Hematopoietic multipotent progenitor cell treated with erythropoietin and hydrocortisone succinate and interleukin-3 and kit ligand, for 8 days (in vitro differentiated cells): ENCODE data around the gene CBL.

Experiments
- DNase-seq: peaks from one replicate; pipeline ENCODE4 v3.0.0-alpha.2; 2015

The CBL gene

GRCh38 chr11:119335091-119335654 is 129.0 kb downstream of the CBL start:
- DNase-seq, result no peak

DNA sequence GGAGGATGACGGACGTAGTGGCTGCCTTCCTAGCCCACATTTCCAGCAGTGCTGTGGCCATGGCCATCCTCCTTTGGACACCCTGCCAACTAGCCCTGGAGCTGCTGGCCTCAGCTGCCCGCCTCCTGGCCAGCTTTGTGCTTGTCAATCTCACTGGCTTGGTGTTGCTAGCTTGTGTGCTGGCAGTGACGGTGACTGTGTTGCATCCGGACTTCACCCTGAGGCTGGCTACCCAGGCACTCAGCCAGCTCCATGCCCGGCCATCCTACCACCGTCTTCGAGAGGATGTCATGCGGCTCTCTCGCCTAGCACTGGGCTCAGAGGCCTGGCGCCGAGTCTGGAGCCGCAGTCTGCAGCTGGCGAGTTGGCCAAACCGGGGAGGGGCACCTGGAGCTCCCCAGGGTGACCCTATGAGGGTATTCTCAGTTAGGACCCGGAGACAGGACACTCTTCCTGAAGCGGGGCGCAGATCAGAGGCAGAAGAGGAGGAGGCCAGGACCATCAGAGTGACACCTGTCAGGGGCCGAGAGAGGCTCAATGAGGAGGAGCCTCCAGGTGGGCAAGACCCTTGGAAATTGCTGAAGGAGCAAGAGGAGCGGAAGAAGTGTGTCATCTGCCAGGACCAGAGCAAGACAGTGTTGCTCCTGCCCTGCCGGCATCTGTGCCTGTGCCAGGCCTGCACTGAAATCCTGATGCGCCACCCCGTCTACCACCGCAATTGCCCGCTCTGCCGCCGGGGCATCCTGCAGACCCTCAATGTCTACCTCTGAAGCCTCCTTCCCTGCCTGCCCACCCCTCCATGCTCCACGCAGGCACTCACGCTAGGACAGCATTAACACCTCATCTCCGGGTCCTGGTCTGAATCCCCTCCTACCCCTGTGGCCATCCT is 129.8 kb downstream of the CBL start:
- no peak for DNase-seq

- DNase-seq, result no peak
These were observed 130.8 kb downstream of the CBL start for GRCh38 chr11:119336744-119337469.

- no peak for DNase-seq
These were observed 131.6 kb downstream of the CBL start for GRCh38 chr11:119337581-119338317.

DNA sequence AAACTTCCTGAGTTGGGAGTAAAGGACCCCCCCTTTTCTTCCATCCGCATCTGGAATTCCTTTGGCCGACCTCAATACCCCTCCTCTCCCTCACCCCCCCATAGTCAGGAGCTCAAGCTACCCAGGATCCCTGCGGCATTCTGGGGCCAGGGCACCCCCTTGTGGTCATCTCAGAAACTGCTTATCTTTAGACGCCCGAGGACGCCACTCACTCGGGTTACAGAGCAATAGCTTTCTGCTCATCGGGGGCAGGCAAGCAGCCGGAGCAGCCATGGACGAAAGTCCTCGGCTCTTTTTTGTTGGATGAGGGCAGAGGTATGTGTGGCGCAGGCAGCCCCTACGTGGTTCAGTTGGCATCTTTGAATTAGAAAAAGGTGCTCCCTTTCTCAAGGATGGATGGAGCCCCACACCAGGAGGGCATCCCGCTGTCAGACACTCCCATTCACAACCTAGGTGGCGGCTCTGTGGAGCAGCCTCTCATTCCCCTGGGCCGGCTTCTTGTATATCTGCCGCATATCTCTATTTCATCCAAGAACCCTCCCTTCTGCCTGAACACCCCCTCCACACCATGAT is 132.3 kb downstream of the CBL start:
- peak; percentile 77 for DNase-seq

DNA sequence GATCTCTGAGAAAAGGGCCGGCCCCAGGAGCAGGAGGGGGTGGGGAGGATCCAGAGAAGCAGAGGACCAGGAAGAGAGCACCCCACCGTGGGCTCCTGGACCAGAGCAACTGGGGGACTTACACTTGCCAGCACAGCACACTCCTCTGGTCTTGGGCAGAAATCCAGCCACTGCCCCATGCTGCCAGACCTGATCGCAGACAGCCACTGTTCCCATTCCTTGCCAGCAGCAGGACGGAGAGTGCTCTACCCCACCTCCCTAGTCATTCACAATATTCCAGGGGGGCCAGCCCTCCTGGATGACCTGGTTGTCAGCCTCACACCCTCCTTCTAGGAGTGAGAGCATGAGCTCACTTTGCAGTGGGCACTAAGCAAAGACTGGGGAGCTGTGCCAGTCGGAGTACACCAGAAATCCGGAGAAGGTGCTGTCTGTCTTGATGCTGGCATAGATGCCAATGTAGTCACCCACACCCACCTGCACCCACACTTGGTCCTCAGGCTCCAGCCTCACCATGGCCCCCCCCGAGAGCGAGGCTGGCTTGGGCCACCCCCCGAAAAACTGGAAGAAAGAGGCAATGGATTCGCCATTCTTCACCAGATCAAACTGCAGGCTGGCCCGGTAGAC is 132.9 kb downstream of the CBL start:
- no peak for DNase-seq

DNA sequence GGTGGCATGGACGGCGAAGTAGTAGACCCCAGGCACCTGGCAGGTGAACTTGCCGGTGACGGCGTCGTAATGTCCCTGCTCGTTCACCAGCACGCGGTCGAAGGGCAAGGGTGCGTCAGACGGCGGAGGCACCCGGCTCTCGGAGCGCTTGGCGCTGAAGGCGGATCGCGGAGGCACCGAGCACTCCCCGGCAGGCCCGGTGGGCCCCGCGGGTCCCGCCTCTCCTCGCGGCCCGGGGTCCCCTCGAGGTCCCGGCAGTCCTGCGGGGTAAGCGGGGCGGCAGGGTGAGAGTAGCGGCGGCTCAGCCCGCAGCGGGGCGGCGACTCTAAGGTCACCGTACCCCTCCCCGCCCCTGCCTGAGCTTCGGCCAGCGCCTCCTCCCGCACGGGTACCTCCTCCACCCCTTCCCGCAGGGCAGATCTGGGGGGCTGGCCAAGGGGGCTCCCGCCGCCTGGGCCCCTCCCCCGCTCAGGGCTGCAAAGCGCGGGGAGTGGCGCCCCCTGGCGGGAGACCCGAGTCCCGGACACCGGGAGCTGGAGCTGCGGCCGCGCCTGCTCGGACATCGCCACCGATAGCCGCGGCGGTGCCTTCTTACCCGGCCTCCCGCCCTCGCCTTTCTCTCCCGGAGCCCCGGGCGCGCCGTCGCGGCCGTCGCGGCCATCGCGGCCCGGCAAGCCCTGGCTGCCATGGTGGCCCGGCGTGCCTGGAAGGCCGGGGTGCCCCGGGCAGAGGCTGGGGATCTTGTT is 133.6 kb downstream of the CBL start:
- no peak for DNase-seq

DNA sequence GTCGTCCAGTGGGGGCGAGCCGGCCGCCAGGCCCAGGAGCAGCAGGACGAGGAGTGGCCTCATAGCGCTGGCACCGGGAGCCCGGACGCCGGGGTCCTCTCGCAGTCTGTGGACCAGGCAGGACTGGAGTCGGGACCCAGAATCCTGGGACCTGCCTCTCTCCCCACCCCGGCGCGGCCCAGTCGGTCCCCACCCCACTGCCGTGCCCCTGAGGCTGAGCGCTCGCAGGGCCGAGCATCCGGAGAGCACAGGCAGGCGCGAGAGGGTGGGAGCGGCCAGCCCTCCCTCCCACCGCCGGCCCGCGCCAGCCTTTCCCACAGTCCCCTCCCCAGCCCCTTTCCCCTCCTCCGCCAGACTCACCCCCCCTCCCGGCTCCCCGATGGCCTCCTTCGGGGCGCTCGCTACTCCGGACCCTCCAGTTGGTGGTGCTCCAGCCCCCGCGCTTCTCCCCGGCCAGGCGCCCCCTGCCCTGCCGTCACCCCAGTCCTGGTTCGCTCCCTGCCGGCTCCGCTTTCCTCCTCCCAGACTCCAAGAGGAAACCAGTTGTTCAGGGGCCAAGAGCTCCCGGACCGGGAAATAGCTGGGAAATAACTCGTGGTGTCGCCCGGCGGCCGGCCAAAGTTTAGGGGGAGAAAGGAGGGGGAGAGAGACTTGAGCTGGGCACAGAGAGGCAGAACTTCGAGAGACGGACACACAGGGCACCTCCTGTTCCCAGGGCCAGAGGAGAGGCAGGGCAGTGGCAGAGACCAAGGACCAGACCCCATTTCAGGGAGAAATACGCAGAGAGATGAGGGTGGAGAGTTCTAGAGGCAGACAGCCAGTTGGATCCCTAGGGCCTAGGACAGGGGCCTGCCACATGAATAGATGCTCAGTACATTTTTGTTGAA is 134.4 kb downstream of the CBL start, which contains the start of gene C1QTNF5:
Gene C1QTNF5, minus strand, starts transcription at position 549 of the 887 bp plus-strand sequence. Its CDS starts 486 bp downstream, at position 63.
- DNase-seq, result no peak

- DNase-seq, result no peak
These were observed 135.3 kb downstream of the CBL start for GRCh38 chr11:119341222-119342022.

DNA sequence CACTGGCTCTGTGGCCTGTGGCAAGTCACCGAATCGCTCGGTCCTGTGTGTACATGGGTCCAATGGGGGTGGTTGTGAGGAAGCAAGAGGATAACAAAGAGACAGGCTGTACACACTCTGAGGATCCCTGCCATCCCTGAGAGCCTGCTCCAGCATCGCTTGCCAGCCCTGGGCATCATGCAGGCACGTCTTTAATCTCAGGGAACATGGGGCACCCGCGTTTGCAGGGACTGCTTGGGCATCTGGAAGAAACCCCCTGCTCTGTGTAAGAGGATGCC is 135.8 kb downstream of the CBL start:
- DNase-seq, result no peak

DNA sequence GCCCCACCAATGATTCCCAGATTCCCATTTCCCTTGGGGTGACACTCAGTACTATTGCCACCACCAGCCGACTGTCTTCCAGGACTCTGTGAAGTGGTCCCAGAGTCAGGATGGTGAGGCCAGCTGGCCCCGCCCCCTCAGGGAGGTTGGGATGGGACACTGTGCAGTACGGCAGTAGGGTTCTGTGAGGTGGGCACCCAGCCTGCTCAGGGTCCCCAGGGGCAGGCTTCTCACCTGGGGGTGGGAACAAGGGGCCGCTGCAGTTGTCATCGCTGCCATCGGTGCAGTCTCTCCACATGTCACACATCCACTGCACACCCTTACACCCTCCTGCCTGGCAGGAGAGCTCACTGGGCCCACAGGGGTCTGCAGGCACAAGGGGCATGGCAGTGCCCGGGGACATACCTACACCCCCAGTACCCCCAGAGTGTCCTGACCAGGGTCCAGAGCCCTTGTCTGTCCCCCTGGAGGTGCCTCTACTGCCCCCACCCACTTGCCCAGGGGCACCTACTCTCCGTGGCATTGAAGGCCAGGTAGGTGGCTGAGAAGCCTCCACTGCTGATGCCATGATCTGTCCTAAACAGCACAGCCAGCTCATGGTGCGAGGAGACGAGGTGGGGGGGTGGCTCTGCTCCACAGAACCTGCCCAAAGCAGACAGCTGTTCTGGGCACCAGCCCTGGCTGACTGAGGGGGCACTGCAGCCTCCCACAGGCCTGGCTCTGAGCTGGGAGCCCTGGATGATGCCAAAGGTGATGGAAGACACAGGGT is 136.4 kb downstream of the CBL start:
- DNase-seq, result no peak

DNA sequence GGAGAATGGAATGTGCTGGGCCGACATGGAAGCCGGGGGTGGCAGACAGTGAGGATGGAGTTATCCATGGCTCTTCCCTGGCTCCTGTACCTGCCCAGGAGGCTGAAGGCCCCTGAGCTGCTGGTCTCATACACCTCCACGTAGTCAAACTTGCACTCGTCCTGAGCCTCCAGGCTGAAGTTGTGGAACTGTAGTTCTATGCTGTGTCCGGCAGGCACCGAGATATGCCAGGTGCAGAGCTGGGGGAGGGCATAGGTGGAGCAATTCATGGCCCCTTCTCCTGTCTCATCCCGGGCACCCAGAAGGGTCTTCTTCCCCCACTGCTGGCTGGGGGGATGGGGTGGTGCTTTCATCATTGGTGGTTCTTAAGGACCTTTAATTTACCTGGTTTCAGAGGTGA is 137.6 kb downstream of the CBL start:
- DNase-seq, result no peak

DNA sequence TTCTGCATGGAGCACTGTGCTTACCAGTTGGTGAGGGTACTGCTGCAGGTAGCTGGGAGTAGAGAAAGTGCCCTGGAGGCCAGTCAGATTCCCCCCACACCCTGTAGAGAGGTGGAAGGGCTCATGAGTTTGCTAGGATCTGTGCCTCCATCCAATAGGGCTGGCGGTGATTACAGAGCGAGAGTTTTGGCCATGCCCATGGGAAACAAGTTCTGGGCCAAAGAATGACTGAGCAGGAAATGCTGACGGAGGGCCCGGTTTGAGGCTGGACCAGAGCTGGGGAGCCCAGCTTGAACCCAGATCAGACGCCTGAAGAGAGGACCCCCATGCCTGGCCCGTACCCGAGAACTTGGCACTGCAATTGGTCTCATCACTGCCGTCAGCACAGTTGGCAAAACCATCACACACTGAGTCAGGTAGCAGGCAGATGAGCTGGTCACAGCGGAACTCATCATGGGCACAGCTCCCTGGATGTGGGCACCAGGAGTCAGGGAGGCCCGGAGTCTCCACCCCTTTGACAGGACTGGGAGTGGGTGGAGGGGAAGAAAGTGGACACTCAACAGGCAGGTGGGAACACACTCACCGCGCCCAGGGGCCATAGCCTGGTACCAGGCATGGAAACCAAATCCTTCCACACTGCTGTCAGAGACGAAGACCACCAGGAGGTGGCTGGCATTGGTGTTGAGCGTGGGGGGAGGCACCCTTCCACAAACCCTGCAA is 138.3 kb downstream of the CBL start:
- no peak for DNase-seq

GRCh38 chr11:119345685-119346084 is 139.5 kb downstream of the CBL start:
- no peak for DNase-seq

- DNase-seq, result no peak
These were observed 140.5 kb downstream of the CBL start, which contains the start of gene MFRP for GRCh38 chr11:119346605-119347004. Gene MFRP (minus strand): TSS chr11:119346705. CDS start chr11:119346513, 192 bp downstream.

GRCh38 chr11:119347242-119347641 is 141.1 kb downstream of the CBL start:
- DNase-seq, result no peak

GRCh38 chr11:119347940-119348605 is 141.9 kb downstream of the CBL start:
- no peak for DNase-seq

DNA sequence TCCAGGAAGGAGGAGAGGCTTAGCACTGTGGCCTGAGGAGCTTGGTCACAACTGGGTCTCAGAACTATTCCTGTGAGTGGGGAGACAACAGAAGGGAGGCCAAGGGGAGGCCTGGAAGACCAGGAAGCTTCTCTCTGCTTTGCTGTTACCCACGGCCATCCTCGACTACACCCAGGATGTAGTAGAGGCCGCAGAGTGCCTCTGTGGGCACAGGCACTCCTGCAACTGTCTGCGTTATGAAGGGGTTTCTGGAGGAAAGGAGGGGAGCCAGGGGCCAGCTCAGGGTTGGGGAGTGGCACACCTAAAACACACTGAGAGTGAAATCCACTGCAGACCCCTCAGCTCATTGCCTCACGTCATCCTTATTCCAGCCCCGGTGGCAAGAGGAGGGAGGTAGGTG is 144.2 kb downstream of the CBL start:
- DNase-seq, result no peak
